CD8-positive, alpha-beta memory T cell (primary cell): ENCODE measurements around the gene KCNS1. TPM values are rescaled to one million over a fixed set of nuclear protein-coding genes. Genes with fewer than 3 reads are reported as not detected.
"Not testable (repeated sequence)": the region's sequence is repeated elsewhere in the genome, so short reads cannot be mapped to it uniquely, and the experiment has no call there.

Experiments used
- CTCF ChIA-PET: fragments of 350-600 bp; sonication (Branson Sonifier 250); formaldehyde crosslinking; loops from one replicate; lab custom pipeline; 2021; ENCODE audit warnings: antibody characterized with exemption; lab: Charles Lee
- POLR2A ChIA-PET: fragments of 350-600 bp; sonication (Branson Sonifier 250); formaldehyde crosslinking; loops from one replicate; lab custom pipeline; 2021; ENCODE audit warnings: antibody characterized with exemption; lab: Charles Lee
- DNase-seq, 5 donors: peaks; one replicate each; pipeline versions ENCODE4 v3.0.0 to v3.0.0-alpha.2; 2020 to 2022; ENCODE audit warnings: mixed read lengths in 1 of 5
- H3K27ac ChIP-seq: one replicate; pipeline ENCODE4 v1.7.0; 2013; ENCODE audit warnings: low read depth, mild to moderate bottlenecking, low read length, moderate library complexity
- H3K27me3 ChIP-seq: 2 replicates; pipeline ENCODE4 v1.7.0; 2013; ENCODE audit warnings: low read length, mild to moderate bottlenecking; ENCODE audit not compliant: insufficient read depth, poor library complexity, severe bottlenecking
- H3K36me3 ChIP-seq: 2 replicates; pipeline ENCODE4 v1.7.0; 2013; ENCODE audit warnings: mild to moderate bottlenecking, low read length, moderate library complexity; ENCODE audit not compliant: insufficient read depth
- H3K4me1 ChIP-seq: 2 replicates; pipeline ENCODE4 v1.7.0; 2013; ENCODE audit warnings: mild to moderate bottlenecking, low read length, moderate library complexity; ENCODE audit not compliant: insufficient read depth
- H3K4me3 ChIP-seq: 2 replicates; pipeline ENCODE4 v1.7.0; 2013; ENCODE audit warnings: mild to moderate bottlenecking, low read length
- H3K9me3 ChIP-seq: 2 replicates; pipeline ENCODE4 v1.7.0; 2013; ENCODE audit warnings: mild to moderate bottlenecking, low read length
- H3K27ac Mint-ChIP-seq, 8 donors: one replicate each; pipeline ENCODE4 v1.8.0; 2020 to 2021; ENCODE audit warnings: mixed read lengths in 8 of 8, mild to moderate bottlenecking in 6 of 8, inconsistent platforms in 3 of 8, moderate library complexity in 3 of 8
- H3K27me3 Mint-ChIP-seq, 2 donors: one replicate each; pipeline ENCODE4 v1.8.0; 2020 to 2021; ENCODE audit warnings: mixed read lengths in 2 of 2, mild to moderate bottlenecking in 1 of 2, moderate library complexity in 1 of 2
- H3K36me3 Mint-ChIP-seq, 3 donors: one replicate each; pipeline ENCODE4 v1.8.0; 2020 to 2021; ENCODE audit warnings: mixed read lengths in 3 of 3, inconsistent platforms in 1 of 3, mild to moderate bottlenecking in 1 of 3
- H3K4me1 Mint-ChIP-seq, 3 donors: one replicate each; pipeline ENCODE4 v1.8.0; 2020 to 2021; ENCODE audit warnings: mixed read lengths in 3 of 3, inconsistent platforms in 1 of 3, mild to moderate bottlenecking in 1 of 3
- H3K4me3 Mint-ChIP-seq, 7 donors: one replicate each; pipeline ENCODE4 v1.8.0; 2020 to 2021; ENCODE audit warnings: mixed read lengths in 7 of 7, mild to moderate bottlenecking in 6 of 7, moderate library complexity in 4 of 7, inconsistent platforms in 2 of 7
- H3K9me3 Mint-ChIP-seq, 5 donors: one replicate each; pipeline ENCODE4 v1.8.0; 2020 to 2022; ENCODE audit warnings: mixed read lengths in 5 of 5, mild to moderate bottlenecking in 3 of 5, moderate library complexity in 2 of 5, inconsistent platforms in 1 of 5
- polyA plus RNA-seq: library from polyadenylated mRNA; unstranded; fragments of 300-500 nt; fragmentation: Illumina TruSeq; gene quantifications from one replicate; pipeline ENCODE4 v1.2.3, GENCODE V29; 2021
- total RNA-seq, 2 experiments: library from RNA; stranded (reverse); gene quantifications; one replicate each; pipeline ENCODE4 v1.2.3, GENCODE V29; 2021

KCNS1 gene
- total and polyA plus RNA-seq, 3 experiments from 2014 or later: 0.16 to 0.28 TPM; not detected in 1

- H3K9me3 Mint-ChIP-seq: no peaks in the 10 kb centered on the region
Measured at GRCh38 chr20:45066372-45066771, 34.6 kb downstream of the KCNS1 start.

GRCh38 chr20:45064812-45065211, 36.1 kb downstream of the KCNS1 start:
- Mint-ChIP-seq H3K36me3 (peaks cover 4 to 75% (median 13%) of the 10 kb centered on the region in 3 donors), H3K27ac (peak overlapping the region; percentile 1 to 70 (median 52))
- peaks cover 32% of the 10 kb centered on the region for H3K36me3 ChIP-seq

More at GRCh38 chr20:45066372-45066771, 34.6 kb downstream of the KCNS1 start:
- Mint-ChIP-seq H3K36me3 (peaks cover 8 to 76% (median 19%) of the 10 kb centered on the region in 3 donors), H3K27ac (peak overlapping the region in 4 of 8 donors; percentile 3 to 29 (median 10)), H3K4me3 (no peak overlapping the region), H3K27me3 (no peaks in the 10 kb centered on the region), H3K4me1 (peaks cover 79 to 90% (median 89%) of the 10 kb centered on the region in 3 donors)
- DNase-seq: no peak
- ChIA-PET POLR2A (no interaction called here), CTCF (interaction anchor here (2.4 kb wide), 1 partner anchor 23 kb away, joined by 6 read pairs; no protein-coding TSS in a partner anchor)
- no peak overlapping the region for H3K4me3 ChIP-seq
- H3K36me3 ChIP-seq: peaks cover 26% of the 10 kb centered on the region
- H3K27ac ChIP-seq: no peak overlapping the region
- peaks cover 48% of the 10 kb centered on the region for H3K4me1 ChIP-seq
- no peaks in the 10 kb centered on the region for H3K9me3 ChIP-seq
- no peaks in the 10 kb centered on the region for H3K27me3 ChIP-seq

GRCh38 chr20:45063107-45063506, 37.8 kb downstream of the KCNS1 start:
- H3K27me3 ChIP-seq, H3K27ac ChIP-seq, DNase-seq, H3K9me3 ChIP-seq, POLR2A ChIA-PET, H3K4me3 ChIP-seq, H3K27me3 Mint-ChIP-seq, H3K9me3 Mint-ChIP-seq: not testable (repeated sequence)
- peak overlapping the region in 4 of 8 donors; percentile 35 to 53 (median 48) for H3K27ac Mint-ChIP-seq
- peak overlapping the region in 3 of 7 donors; percentile 24 to 52 (median 47) for H3K4me3 Mint-ChIP-seq
- CTCF ChIA-PET: interaction anchor here (1.7 kb wide), 2 partner anchors 19 kb away, joined by 4 to 8 read pairs; no protein-coding TSS in a partner anchor
- Histone ChIP-seq H3K36me3 (peaks cover 25% of the 10 kb centered on the region), H3K4me1 (peaks cover 42% of the 10 kb centered on the region)
- H3K4me1 Mint-ChIP-seq: peaks cover 78 to 88% (median 88%) of the 10 kb centered on the region in 3 donors
- H3K36me3 Mint-ChIP-seq: peaks cover 4 to 75% (median 10%) of the 10 kb centered on the region in 3 donors

More at GRCh38 chr20:45064812-45065211, 36.1 kb downstream of the KCNS1 start:
- peaks cover 35% of the 10 kb centered on the region for H3K4me1 ChIP-seq
- H3K4me1 Mint-ChIP-seq: peaks cover 79 to 91% (median 90%) of the 10 kb centered on the region in 3 donors
- DNase-seq: no peak
- ChIA-PET POLR2A (no interaction called here), CTCF (interaction anchor here (1.7 kb wide), 1 partner anchor 21 kb away, joined by 4 read pairs; no protein-coding TSS in a partner anchor)
- no peaks in the 10 kb centered on the region for H3K9me3 ChIP-seq
- no peaks in the 10 kb centered on the region for H3K27me3 Mint-ChIP-seq
- no peaks in the 10 kb centered on the region for H3K9me3 Mint-ChIP-seq
- H3K27ac ChIP-seq: no peak overlapping the region
- H3K4me3 ChIP-seq: no peak overlapping the region
- H3K4me3 Mint-ChIP-seq: peak overlapping the region in 5 of 7 donors; percentile 10 to 44 (median 38)
- no peaks in the 10 kb centered on the region for H3K27me3 ChIP-seq

GRCh38 chr20:45061244-45061643, 39.7 kb downstream of the KCNS1 start:
- Mint-ChIP-seq H3K4me1 (peaks cover 74 to 86% (median 86%) of the 10 kb centered on the region in 3 donors), H3K36me3 (peaks cover 5 to 74% (median 16%) of the 10 kb centered on the region in 3 donors), H3K9me3 (no peaks in the 10 kb centered on the region), H3K27me3 (no peaks in the 10 kb centered on the region), H3K27ac (peak overlapping the region in 3 of 8 donors; percentile 23 to 48 (median 24)), H3K4me3 (no peak overlapping the region)
- ChIA-PET CTCF (interaction anchor here (1.7 kb wide), 1 partner anchor 17 kb away, joined by 8 read pairs; no protein-coding TSS in a partner anchor), POLR2A (no interaction called here)
- Histone ChIP-seq H3K4me1 (peaks cover 31% of the 10 kb centered on the region), H3K4me3 (no peak overlapping the region), H3K27ac (no peak overlapping the region), H3K36me3 (peaks cover 22% of the 10 kb centered on the region), H3K9me3 (no peaks in the 10 kb centered on the region), H3K27me3 (no peaks in the 10 kb centered on the region)
- DNase-seq: no peak

DNA sequence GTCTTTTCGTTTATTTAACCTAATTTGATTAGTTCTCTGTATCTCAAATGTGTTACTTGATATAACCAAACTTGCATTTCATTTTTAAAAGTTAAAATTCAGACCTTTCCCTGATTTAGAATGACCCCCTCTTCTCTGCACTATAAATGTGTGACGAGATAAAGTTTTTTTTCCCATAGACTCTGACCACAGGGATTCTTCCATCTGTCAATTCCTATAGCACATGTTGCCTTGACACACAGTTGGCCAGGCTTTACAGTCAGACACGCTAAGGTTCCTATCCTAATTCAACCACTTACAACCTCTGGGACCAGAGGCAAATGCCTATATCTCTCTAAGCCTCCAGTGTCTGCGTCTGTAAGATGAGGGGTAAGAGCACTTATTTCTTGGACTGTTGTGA, 40.6 kb downstream of the KCNS1 start:
- Histone ChIP-seq H3K4me1 (peaks cover 29% of the 10 kb centered on the region), H3K36me3 (peaks cover 24% of the 10 kb centered on the region), H3K27ac (no peak overlapping the region), H3K9me3 (no peaks in the 10 kb centered on the region), H3K27me3 (no peaks in the 10 kb centered on the region), H3K4me3 (no peak overlapping the region)
- Mint-ChIP-seq H3K27me3 (no peaks in the 10 kb centered on the region), H3K27ac (peak overlapping the region in 7 of 8 donors; percentile 4 to 84 (median 24)), H3K4me1 (peaks cover 76 to 87% (median 87%) of the 10 kb centered on the region in 3 donors), H3K9me3 (no peaks in the 10 kb centered on the region), H3K4me3 (peak overlapping the region in 1 of 7 donors; percentile 25), H3K36me3 (peaks cover 8 to 77% (median 18%) of the 10 kb centered on the region in 3 donors)
- POLR2A ChIA-PET: no interaction called here
- DNase-seq: no peak
- CTCF ChIA-PET: interaction anchor here (1.2 kb wide), 1 partner anchor 17 kb away, joined by 4 read pairs; no protein-coding TSS in a partner anchor

DNA sequence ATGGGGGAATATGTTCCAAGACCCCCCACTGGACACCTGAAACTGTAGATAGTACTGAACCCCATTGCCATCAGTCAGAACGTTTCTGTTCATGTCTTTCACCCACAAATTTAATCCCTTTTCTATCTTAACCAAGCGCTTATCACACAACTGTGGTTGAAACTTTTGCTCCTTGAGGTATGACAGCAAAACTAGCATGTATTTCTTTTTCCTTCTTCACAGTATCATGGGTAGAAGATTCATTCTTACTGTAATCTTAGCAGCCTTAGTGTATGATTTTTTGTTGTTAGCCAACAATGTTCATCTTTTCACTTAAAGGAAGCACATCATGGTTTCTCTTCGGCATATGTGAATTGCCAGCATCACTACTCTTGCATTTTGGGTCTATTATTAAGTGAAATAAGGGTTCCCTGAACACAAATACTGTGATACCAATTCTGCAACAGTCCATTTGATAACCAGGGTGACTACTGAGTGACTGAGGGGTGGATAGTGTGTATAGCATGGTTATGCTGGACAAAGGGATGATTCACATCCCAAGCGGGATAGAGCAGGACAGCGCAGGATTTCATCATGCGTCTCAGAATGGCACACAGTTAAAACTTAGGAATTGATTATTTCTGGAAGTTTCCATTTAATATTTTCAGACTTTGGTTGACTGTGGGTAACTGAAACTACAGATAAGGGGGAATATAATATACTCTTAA, 41.8 kb downstream of the KCNS1 start:
- peaks cover 72 to 87% (median 85%) of the 10 kb centered on the region in 3 donors for H3K4me1 Mint-ChIP-seq
- peaks cover 30% of the 10 kb centered on the region for H3K36me3 ChIP-seq
- ChIA-PET CTCF (interaction anchor here (1.2 kb wide), 1 partner anchor 16 kb away, joined by 4 read pairs; no protein-coding TSS in a partner anchor), POLR2A (no interaction called here)
- H3K4me1 ChIP-seq: peaks cover 19% of the 10 kb centered on the region
- H3K4me3 ChIP-seq: no peak overlapping the region
- no peaks in the 10 kb centered on the region for H3K9me3 ChIP-seq
- no peaks in the 10 kb centered on the region for H3K9me3 Mint-ChIP-seq
- peaks cover 13 to 76% (median 21%) of the 10 kb centered on the region in 3 donors for H3K36me3 Mint-ChIP-seq
- no peak overlapping the region for H3K27ac ChIP-seq
- peak overlapping the region in 2 of 7 donors; percentile 2 to 35 for H3K4me3 Mint-ChIP-seq
- H3K27me3 Mint-ChIP-seq: no peaks in the 10 kb centered on the region
- H3K27me3 ChIP-seq: no peaks in the 10 kb centered on the region
- peak overlapping the region; percentile 10 to 89 (median 44) for H3K27ac Mint-ChIP-seq
- DNase-seq: no peak

- no peaks in the 10 kb centered on the region for H3K27me3 Mint-ChIP-seq
Measured at GRCh38 chr20:45058168-45058850, 42.6 kb downstream of the KCNS1 start.

More at GRCh38 chr20:45058168-45058850, 42.6 kb downstream of the KCNS1 start:
- H3K4me1 Mint-ChIP-seq: peaks cover 75 to 87% (median 87%) of the 10 kb centered on the region in 3 donors
- Histone ChIP-seq H3K9me3 (no peaks in the 10 kb centered on the region), H3K36me3 (peaks cover 39% of the 10 kb centered on the region), H3K27me3 (no peaks in the 10 kb centered on the region), H3K27ac (no peak overlapping the region), H3K4me1 (peaks cover 25% of the 10 kb centered on the region), H3K4me3 (no peak overlapping the region)
- POLR2A ChIA-PET: interaction anchor here (0.7 kb wide), 1 partner anchor 66 kb away, joined by 3 read pairs; no protein-coding TSS in a partner anchor
- peak overlapping the region; percentile 26 to 86 (median 58) for H3K27ac Mint-ChIP-seq
- CTCF ChIA-PET: interaction anchor here (1.4 kb wide), 1 partner anchor 38 kb away, joined by 4 read pairs; no protein-coding TSS in a partner anchor
- peaks cover 11 to 80% (median 19%) of the 10 kb centered on the region in 3 donors for H3K36me3 Mint-ChIP-seq
- no peak for DNase-seq
- peak overlapping the region in 2 of 7 donors; percentile 2 to 35 for H3K4me3 Mint-ChIP-seq
- no peaks in the 10 kb centered on the region for H3K9me3 Mint-ChIP-seq
